Measurements from ENCODE around the gene TM4SF1. TPM values are rescaled to one million over a fixed set of nuclear protein-coding genes. Genes with fewer than 3 reads are reported as not detected.

The TM4SF1 gene
- total and polyA plus RNA-seq, 2 experiments from 2014 or later: 0.10 to 0.74 TPM

DNA sequence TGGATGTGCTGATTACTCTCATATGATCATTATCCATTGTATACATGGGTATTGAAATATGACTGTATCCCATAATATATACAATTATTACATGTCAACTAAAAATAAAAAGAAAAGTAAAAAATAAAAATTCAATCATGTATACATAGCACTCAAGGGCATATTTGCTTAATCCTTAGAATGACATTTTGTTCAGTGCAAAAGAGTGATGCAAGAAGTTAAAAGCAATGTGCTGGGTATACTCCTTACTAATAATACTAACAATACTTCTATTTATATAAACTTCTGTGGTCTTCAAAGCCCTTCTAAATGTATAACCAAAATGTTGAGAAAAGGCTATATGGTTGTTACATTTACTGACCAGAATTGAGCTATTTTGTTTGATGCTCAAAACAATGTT is 23.2 kb upstream of the TM4SF1 start (continued):
- TF ChIP-seq, protein P1, sequence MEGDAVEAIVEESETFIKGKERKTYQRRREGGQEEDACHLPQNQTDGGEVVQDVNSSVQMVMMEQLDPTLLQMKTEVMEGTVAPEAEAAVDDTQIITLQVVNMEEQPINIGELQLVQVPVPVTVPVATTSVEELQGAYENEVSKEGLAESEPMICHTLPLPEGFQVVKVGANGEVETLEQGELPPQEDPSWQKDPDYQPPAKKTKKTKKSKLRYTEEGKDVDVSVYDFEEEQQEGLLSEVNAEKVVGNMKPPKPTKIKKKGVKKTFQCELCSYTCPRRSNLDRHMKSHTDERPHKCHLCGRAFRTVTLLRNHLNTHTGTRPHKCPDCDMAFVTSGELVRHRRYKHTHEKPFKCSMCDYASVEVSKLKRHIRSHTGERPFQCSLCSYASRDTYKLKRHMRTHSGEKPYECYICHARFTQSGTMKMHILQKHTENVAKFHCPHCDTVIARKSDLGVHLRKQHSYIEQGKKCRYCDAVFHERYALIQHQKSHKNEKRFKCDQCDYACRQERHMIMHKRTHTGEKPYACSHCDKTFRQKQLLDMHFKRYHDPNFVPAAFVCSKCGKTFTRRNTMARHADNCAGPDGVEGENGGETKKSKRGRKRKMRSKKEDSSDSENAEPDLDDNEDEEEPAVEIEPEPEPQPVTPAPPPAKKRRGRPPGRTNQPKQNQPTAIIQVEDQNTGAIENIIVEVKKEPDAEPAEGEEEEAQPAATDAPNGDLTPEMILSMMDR (conservative IDR thresholded peaks at IDR 0.05; ENCODE audit: low read depth in 2 of 2): no peak
- TF ChIP-seq EZH2 (IDR thresholded peaks at IDR 0.05; ENCODE audit: low read depth, unreplicated experiment) (no peak), EZH2phosphoT487 (IDR thresholded peaks at IDR 0.05; ENCODE audit: unreplicated experiment) (no peak)

- Histone ChIP-seq H3K9me2 (ENCODE audit: insufficient read depth) (no peaks in the 10 kb centered on the region), H3F3A (replicated peaks; ENCODE audit: low read depth) (no peaks in the 10 kb centered on the region), H2AFZ (no peak overlapping the region), H3K27me3 (ENCODE audit: insufficient read depth) (no peaks in the 10 kb centered on the region), H4K20me1 (replicated peaks; ENCODE audit: insufficient read depth) (no peaks in the 10 kb centered on the region), H3K36me3 (ENCODE audit: insufficient read depth) (no peaks in the 10 kb centered on the region), H3K27ac (ENCODE audit: low read depth) (no peak overlapping the region), H3K79me2 (replicated peaks; ENCODE audit: insufficient read depth) (no peaks in the 10 kb centered on the region), H3K4me2 (no peak overlapping the region), H3K4me3 (no peak overlapping the region), H3K4me1 (ENCODE audit: insufficient read depth) (no peaks in the 10 kb centered on the region)
- ATAC-seq (no peak), DNase-seq (ENCODE audit: low spot score) (no peak)
- Mint-ChIP-seq H3K27me3 (ENCODE audit: insufficient read depth, low read depth, poor library complexity) (no peaks in the 10 kb centered on the region), H3K36me3 (ENCODE audit: low read depth) (no peaks in the 10 kb centered on the region), H3K4me1 (peaks cover 2% of the 10 kb centered on the region; the same call in 2 of the 3 replicates), H3K4me3 (no peak overlapping the region), H3K9me3 (no peaks in the 10 kb centered on the region), H3K27ac (no peak overlapping the region)
- TF ChIP-seq ZNF114 (CRISPR knock-in tag; IDR thresholded peaks at IDR 0.05) (no peak), POLR2AphosphoS5 (IDR thresholded peaks at IDR 0.05; ENCODE audit: low read depth) (no peak), ZNF331 (CRISPR knock-in tag; IDR thresholded peaks at IDR 0.05; ENCODE audit: low read depth) (no peak), CREB1 (CRISPR knock-in tag; IDR thresholded peaks at IDR 0.05; ENCODE audit: low read depth) (no peak), EZH2phosphoT487 (IDR thresholded peaks at IDR 0.05; ENCODE audit: unreplicated experiment) (no peak), NANOG (IDR thresholded peaks at IDR 0.05; ENCODE audit: borderline replicate concordance) (no peak), EZH2 (IDR thresholded peaks at IDR 0.05; ENCODE audit: low read depth, unreplicated experiment) (no peak), STAT1 (IDR thresholded peaks at IDR 0.05; ENCODE audit: unreplicated experiment) (no peak), ZNF462 (CRISPR knock-in tag; IDR thresholded peaks at IDR 0.05) (no peak), JUNB (IDR thresholded peaks at IDR 0.05; ENCODE audit: unreplicated experiment) (no peak)
- TF ChIP-seq, protein P2, sequence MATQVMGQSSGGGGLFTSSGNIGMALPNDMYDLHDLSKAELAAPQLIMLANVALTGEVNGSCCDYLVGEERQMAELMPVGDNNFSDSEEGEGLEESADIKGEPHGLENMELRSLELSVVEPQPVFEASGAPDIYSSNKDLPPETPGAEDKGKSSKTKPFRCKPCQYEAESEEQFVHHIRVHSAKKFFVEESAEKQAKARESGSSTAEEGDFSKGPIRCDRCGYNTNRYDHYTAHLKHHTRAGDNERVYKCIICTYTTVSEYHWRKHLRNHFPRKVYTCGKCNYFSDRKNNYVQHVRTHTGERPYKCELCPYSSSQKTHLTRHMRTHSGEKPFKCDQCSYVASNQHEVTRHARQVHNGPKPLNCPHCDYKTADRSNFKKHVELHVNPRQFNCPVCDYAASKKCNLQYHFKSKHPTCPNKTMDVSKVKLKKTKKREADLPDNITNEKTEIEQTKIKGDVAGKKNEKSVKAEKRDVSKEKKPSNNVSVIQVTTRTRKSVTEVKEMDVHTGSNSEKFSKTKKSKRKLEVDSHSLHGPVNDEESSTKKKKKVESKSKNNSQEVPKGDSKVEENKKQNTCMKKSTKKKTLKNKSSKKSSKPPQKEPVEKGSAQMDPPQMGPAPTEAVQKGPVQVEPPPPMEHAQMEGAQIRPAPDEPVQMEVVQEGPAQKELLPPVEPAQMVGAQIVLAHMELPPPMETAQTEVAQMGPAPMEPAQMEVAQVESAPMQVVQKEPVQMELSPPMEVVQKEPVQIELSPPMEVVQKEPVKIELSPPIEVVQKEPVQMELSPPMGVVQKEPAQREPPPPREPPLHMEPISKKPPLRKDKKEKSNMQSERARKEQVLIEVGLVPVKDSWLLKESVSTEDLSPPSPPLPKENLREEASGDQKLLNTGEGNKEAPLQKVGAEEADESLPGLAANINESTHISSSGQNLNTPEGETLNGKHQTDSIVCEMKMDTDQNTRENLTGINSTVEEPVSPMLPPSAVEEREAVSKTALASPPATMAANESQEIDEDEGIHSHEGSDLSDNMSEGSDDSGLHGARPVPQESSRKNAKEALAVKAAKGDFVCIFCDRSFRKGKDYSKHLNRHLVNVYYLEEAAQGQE (IDR thresholded peaks at IDR 0.05; ENCODE audit: unreplicated experiment): no peak
- TF ChIP-seq, protein P1 (conservative IDR thresholded peaks at IDR 0.05; ENCODE audit: low read depth in 2 of 2): no peak
Observed at GRCh38 chr3:149398296-149398695, 20.8 kb upstream of the TM4SF1 start.
